Choroid plexus epithelial cell (primary cell): Measurements from ENCODE around the gene HAND1.
A peak's percentile ranks its signal among the peaks of the same experiment; 100 is the strongest.

Source experiments
- DNase-seq: peaks from one replicate; pipeline ENCODE4 v3.0.0-alpha.2; 2010; ENCODE audit warnings: low read depth
- H3K4me3 ChIP-seq: 2 replicates; pipeline ENCODE4 v1.5.1; 2011; ENCODE audit warnings: low read depth, mild to moderate bottlenecking, control low read depth, low read length, moderate library complexity
- TF ChIP-seq, protein P1 (sequence below): conservative IDR thresholded peaks from 2 replicates; pipeline ENCODE4 v1.5.1; 2011; ENCODE audit warnings: low read depth, mild to moderate bottlenecking, control low read depth, inconsistent platforms, low read length, moderate library complexity

The HAND1 gene

DNA sequence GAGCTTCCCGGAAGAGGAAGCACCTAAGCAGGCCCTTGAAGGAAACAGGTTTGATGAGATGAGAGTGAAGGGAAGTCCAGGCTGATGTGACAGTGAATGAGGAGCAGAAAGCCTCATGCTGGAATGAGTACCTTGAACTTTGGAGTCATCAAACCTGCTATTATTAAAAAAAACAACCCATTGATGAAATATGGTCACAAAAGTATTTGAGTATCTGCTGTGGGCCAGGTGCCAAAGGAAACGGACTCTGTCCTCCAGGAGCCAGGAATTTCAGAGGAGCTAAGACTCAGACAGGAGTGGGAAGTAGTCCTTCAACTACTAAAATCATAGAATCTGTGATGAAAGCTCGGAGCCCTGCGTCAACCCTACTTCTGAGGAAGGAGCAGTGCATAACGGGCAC, 11.9 kb downstream of the HAND1 start:
- TF ChIP-seq, protein P1, sequence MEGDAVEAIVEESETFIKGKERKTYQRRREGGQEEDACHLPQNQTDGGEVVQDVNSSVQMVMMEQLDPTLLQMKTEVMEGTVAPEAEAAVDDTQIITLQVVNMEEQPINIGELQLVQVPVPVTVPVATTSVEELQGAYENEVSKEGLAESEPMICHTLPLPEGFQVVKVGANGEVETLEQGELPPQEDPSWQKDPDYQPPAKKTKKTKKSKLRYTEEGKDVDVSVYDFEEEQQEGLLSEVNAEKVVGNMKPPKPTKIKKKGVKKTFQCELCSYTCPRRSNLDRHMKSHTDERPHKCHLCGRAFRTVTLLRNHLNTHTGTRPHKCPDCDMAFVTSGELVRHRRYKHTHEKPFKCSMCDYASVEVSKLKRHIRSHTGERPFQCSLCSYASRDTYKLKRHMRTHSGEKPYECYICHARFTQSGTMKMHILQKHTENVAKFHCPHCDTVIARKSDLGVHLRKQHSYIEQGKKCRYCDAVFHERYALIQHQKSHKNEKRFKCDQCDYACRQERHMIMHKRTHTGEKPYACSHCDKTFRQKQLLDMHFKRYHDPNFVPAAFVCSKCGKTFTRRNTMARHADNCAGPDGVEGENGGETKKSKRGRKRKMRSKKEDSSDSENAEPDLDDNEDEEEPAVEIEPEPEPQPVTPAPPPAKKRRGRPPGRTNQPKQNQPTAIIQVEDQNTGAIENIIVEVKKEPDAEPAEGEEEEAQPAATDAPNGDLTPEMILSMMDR: no peak

DNA sequence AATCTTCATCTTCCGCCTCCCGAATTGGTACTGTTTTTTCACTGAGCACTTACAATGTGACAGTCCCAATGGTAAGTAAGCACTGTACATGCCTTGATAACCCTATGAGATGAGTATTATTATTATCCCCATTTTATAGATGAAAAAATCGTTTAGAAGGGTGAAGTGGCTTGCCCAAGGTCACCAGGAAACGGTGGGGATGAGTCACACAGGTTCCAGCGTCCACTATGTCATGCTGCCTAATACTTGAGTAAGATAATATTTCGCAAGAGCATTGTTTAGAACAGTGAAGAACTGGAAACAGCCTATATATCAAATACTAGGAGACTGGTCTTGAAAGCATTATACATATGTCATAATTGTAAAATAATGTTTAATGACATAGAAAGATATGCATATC, 12.9 kb downstream of the HAND1 start:
- TF ChIP-seq, protein P1: no peak
- peak; percentile 71 for DNase-seq
- H3K4me3 ChIP-seq: no peak overlapping the region

More for the DNA sequence above, 11.9 kb downstream of the HAND1 start:
- DNase-seq: no peak
- H3K4me3 ChIP-seq: no peak overlapping the region

DNA sequence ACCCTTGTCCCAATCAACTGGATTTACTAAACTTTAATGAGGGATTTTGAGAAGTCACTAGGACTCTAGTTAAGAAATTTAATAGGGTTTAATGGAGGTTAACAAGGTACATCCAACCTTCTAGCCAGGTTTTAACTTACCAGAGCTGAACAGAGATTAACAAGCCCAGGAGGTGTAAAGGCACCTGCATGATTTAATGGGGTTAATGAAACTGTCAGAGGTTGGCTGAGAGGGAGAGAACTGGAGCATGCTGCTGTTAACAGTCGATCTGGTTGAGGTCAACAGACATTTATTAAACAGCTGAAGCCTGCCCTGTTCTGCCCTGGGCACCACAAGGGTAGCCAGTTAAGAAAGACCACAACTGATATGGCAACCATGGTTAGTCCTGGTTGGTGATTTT, 13.6 kb downstream of the HAND1 start:
- no peak overlapping the region for H3K4me3 ChIP-seq
- DNase-seq: no peak
- TF ChIP-seq, protein P1: no peak

DNA sequence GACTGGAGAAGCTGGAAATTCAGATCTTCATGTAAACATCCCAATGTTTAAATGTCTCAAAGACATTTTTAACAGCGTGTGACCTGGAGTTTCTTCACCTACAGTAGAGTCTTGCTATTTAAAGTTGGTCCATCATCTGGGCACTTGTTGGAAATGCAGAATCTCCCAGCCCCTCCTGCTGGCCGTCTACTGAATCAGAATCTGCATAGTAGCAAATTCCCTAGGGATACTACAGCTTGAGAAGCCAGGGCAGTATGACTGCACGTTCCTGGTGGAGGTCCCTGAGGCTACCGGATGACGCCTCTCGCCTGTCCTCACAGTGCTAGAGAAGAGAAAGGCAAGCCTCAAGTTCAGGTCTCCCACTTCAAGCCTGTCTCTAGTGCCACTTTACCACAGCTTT, 16.5 kb downstream of the HAND1 start:
- TF ChIP-seq, protein P1: peak; percentile 60
- peak; percentile 66 for DNase-seq
- H3K4me3 ChIP-seq: no peak overlapping the region

DNA sequence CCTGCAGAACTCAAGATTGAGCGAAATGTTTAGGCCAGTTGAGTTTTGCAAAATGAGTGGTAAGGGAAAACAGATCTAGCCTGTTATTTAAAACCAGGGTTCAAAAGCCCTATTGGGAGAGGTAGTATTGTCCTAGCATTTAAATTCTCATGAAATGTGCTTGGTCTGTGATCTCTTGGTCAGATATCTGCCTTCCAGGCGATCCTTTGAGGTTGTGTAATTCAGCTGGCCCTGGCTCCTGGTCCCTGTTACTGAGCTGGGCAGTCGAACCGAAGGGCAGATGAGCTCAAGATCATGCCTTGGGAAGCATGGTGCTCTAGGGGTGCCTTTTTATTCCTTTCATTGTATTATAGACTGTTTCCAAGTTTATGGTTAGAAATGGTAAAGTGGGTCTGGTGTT, 17.9 kb downstream of the HAND1 start:
- TF ChIP-seq, protein P1: no peak
- DNase-seq: no peak
- H3K4me3 ChIP-seq: no peak overlapping the region

DNA sequence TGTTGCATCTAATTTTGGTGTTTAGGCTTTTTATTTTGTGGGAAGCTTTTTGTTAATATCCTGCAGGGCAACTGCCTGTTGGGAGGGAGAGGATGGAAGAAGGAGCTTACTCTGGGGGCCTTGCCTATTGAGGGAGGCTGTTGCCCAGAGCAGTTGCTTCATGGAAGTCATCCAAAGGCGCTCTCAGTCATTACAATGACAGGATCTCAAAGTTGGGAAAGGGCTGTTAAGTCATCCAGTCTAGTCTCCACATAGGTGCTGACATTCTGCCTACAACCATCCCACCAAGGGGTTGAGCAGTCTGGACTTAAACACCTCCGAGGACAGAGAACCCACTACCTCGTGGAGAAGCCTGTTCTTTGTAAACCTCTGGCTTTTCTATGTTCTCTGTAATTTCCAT, 19.0 kb downstream of the HAND1 start:
- no peak for DNase-seq
- TF ChIP-seq, protein P1: no peak

DNA sequence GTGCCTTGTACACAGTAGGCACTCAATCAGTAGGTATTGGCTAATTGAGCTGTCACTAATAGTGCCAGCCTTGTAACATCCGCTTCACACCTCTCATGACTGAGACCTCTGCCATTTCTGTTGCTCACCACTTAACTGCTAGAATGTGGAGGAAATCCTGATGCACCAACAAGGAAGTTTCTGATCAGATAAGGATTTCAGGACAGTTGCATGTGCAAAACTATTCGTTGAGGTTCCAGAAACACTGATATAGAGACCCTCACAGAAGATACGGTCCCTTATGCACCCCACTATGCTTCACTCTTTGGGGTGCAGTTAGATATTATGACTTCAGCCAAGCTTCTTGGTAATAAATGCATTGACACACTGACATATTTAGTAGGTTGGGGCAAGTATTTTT, 21.5 kb downstream of the HAND1 start:
- TF ChIP-seq, protein P1: no peak
- DNase-seq: no peak
- H3K4me3 ChIP-seq: no peak overlapping the region

More for the DNA sequence above, 19.0 kb downstream of the HAND1 start:
- no peak overlapping the region for H3K4me3 ChIP-seq
